GM23338 (cell line): ENCODE data around the gene SNRPF. TPM values are rescaled to one million over a fixed set of nuclear protein-coding genes. Genes with fewer than 3 reads are reported as not detected.

Experiments
- ATAC-seq: fragments of 200-7000 bp; cut with Tn5 transposase; 3 replicates; pipeline ENCODE4 v1.9.1; 2020
- DNase-seq: peaks from one replicate; pipeline ENCODE4 v3.0.0-alpha.2; 2015; ENCODE audit warnings: low spot score
- H2AFZ ChIP-seq: fragments of 200-600 bp; sonication (generic); 2 replicates; pipeline ENCODE4 v1.8.0; 2016; ENCODE audit warnings: antibody characterized with exemption, mild to moderate bottlenecking, moderate library complexity
- H3F3A ChIP-seq: fragments of 200-600 bp; sonication (generic); replicated peaks from 2 replicates; pipeline ENCODE4 v1.8.0; 2017; ENCODE audit warnings: antibody characterized with exemption, mixed run types, low read depth
- H3K27ac ChIP-seq: fragments of 200-600 bp; sonication (generic); 2 replicates; pipeline ENCODE4 v1.6.1; 2016; ENCODE audit warnings: low read depth
- H3K27me3 ChIP-seq: fragments of 200-600 bp; sonication (generic); 2 replicates; pipeline ENCODE4 v1.8.0; 2016; ENCODE audit warnings: mild to moderate bottlenecking, mixed run types, moderate library complexity; ENCODE audit not compliant: insufficient read depth
- H3K36me3 ChIP-seq: fragments of 200-600 bp; sonication (generic); 2 replicates; pipeline ENCODE4 v1.8.0; 2016; ENCODE audit warnings: mild to moderate bottlenecking; ENCODE audit not compliant: insufficient read depth
- H3K4me1 ChIP-seq: fragments of 200-600 bp; sonication (generic); 2 replicates; pipeline ENCODE4 v1.8.0; 2016; ENCODE audit warnings: mild to moderate bottlenecking, moderate library complexity; ENCODE audit not compliant: insufficient read depth
- H3K4me2 ChIP-seq: fragments of 200-600 bp; sonication (generic); 2 replicates; pipeline ENCODE4 v1.7.1; 2017; ENCODE audit warnings: mixed run types
- H3K4me3 ChIP-seq: fragments of 200-600 bp; sonication (generic); 2 replicates; pipeline ENCODE4 v1.6.1; 2016; ENCODE audit warnings: mixed run types
- H3K79me2 ChIP-seq: fragments of 200-600 bp; sonication (generic); replicated peaks from 2 replicates; pipeline ENCODE4 v1.8.0; 2017; ENCODE audit warnings: mild to moderate bottlenecking; ENCODE audit not compliant: insufficient read depth
- H3K9me2 ChIP-seq: fragments of 200-600 bp; sonication (generic); 2 replicates; pipeline ENCODE4 v1.8.0; 2017; ENCODE audit not compliant: insufficient read depth
- H4K20me1 ChIP-seq: fragments of 200-600 bp; sonication (generic); replicated peaks from 2 replicates; pipeline ENCODE4 v1.8.0; 2017; ENCODE audit warnings: mild to moderate bottlenecking; ENCODE audit not compliant: insufficient read depth
- H3K27ac Mint-ChIP-seq: 2 replicates; pipeline ENCODE4 v1.8.0; 2020; ENCODE audit warnings: inconsistent platforms, mild to moderate bottlenecking, moderate library complexity, mixed read lengths
- H3K27me3 Mint-ChIP-seq: 3 replicates; pipeline ENCODE4 v1.8.0; 2022; ENCODE audit warnings: low read depth, mild to moderate bottlenecking, moderate library complexity, mixed read lengths, inconsistent platforms; ENCODE audit not compliant: insufficient read depth, poor library complexity
- H3K36me3 Mint-ChIP-seq: 3 replicates; pipeline ENCODE4 v1.8.0; 2021; ENCODE audit warnings: low read depth, mild to moderate bottlenecking, inconsistent platforms, moderate library complexity, mixed read lengths
- H3K4me1 Mint-ChIP-seq: 3 replicates; pipeline ENCODE4 v1.8.0; 2020; ENCODE audit warnings: mild to moderate bottlenecking, inconsistent platforms, mixed read lengths
- H3K4me3 Mint-ChIP-seq: 3 replicates; pipeline ENCODE4 v1.8.0; 2021; ENCODE audit warnings: moderate library complexity, mild to moderate bottlenecking, inconsistent platforms, mixed read lengths
- H3K9me3 Mint-ChIP-seq: 3 replicates; pipeline ENCODE4 v1.8.0; 2020; ENCODE audit warnings: moderate library complexity, mild to moderate bottlenecking, inconsistent platforms, mixed read lengths
- CREB1 ChIP-seq: fragments of 250-450 bp; sonication (Bioruptor Pico); IDR thresholded peaks from 2 replicates; pipeline ENCODE4 v1.5.0; 2020; ENCODE audit warnings: low read depth, mild to moderate bottlenecking, moderate library complexity
- CTCF ChIP-seq, 2 experiments: fragments of 200-600 bp in 1 of 2; sonication (generic) in 1 of 2; conservative IDR thresholded peaks; 2 replicates each; pipeline versions ENCODE4 v1.5.1 to v1.6.1; 2016 to 2017; ENCODE audit warnings: antibody characterized with exemption in 2 of 2, low read depth in 2 of 2, mild to moderate bottlenecking in 2 of 2, moderate library complexity in 1 of 2
- ETS1 ChIP-seq: IDR thresholded peaks from 2 replicates; pipeline ENCODE4 v1.6.1; 2016; ENCODE audit warnings: antibody characterized with exemption
- EZH2 ChIP-seq: fragments of 200-600 bp; sonication (generic); IDR thresholded peaks from one replicate; pipeline ENCODE4 v1.8.0; 2017; ENCODE audit warnings: antibody characterized with exemption, mild to moderate bottlenecking, low read depth; ENCODE audit not compliant: unreplicated experiment
- JUNB ChIP-seq: IDR thresholded peaks from one replicate; pipeline ENCODE4 v1.6.1; 2016; ENCODE audit warnings: antibody characterized with exemption; ENCODE audit not compliant: unreplicated experiment
- NANOG ChIP-seq: IDR thresholded peaks from 2 replicates; pipeline ENCODE4 v1.6.1; 2016; ENCODE audit warnings: antibody characterized with exemption, borderline replicate concordance
- POLR2AphosphoS5 ChIP-seq: IDR thresholded peaks from 2 replicates; pipeline ENCODE4 v1.6.1; 2016; ENCODE audit warnings: antibody characterized with exemption, low read depth
- REST ChIP-seq: IDR thresholded peaks from one replicate; pipeline ENCODE4 v1.6.1; 2018; ENCODE audit warnings: antibody characterized with exemption; ENCODE audit not compliant: unreplicated experiment
- STAT1 ChIP-seq: IDR thresholded peaks from one replicate; pipeline ENCODE4 v1.6.1; 2016; ENCODE audit warnings: antibody characterized with exemption; ENCODE audit not compliant: unreplicated experiment
- ZNF114 ChIP-seq: fragments of 250-450 bp; sonication (Bioruptor Pico); IDR thresholded peaks from 2 replicates; pipeline ENCODE4 v1.5.0; 2020; ENCODE audit warnings: mild to moderate bottlenecking, moderate library complexity
- polyA plus RNA-seq: library from polyadenylated mRNA; unstranded; fragments of >200 nt; fragmentation: Nextera tagmentation; extraction: Ambion mirVana; gene quantifications from 2 replicates; pipeline ENCODE4 v1.2.1, GENCODE V29; 2016
- total RNA-seq: library from RNA; depleted of rRNA; stranded (reverse); fragments of >200 nt; shearing (Covaris generic); gene quantifications from 2 replicates; pipeline ENCODE4 v1.2.3, GENCODE V29; 2014

SNRPF gene
- total and polyA plus RNA-seq, 2 experiments from 2014 or later, result 31.1 to 475 TPM

- peaks cover 3% of the 10 kb centered on the region for H3K27me3 Mint-ChIP-seq
- H3K9me2 ChIP-seq, result no peaks in the 10 kb centered on the region
- no peak overlapping the region for H3K27ac Mint-ChIP-seq
- no peak for TF ChIP-seq STAT1
- no peak for TF ChIP-seq CREB1 (CRISPR knock-in tag)
- TF ChIP-seq ZNF114 (CRISPR knock-in tag), result no peak
- no peak for TF ChIP-seq JUNB
- no peak for TF ChIP-seq ETS1
- TF ChIP-seq NANOG, result no peak
- no peak for TF ChIP-seq REST
- TF ChIP-seq CTCF (conservative IDR thresholded peaks at IDR 0.05; ENCODE audit: low read depth in 2 of 2), result no peak
- no peak for TF ChIP-seq POLR2AphosphoS5
- no peak for ATAC-seq
- no peaks in the 10 kb centered on the region for H3K36me3 Mint-ChIP-seq
- H3K4me2 ChIP-seq, result no peak overlapping the region
- H3K4me3 ChIP-seq, result no peak overlapping the region
- no peaks in the 10 kb centered on the region for H3K36me3 ChIP-seq
- no peak overlapping the region for H3K27ac ChIP-seq
- no peaks in the 10 kb centered on the region; the same call in 2 of the 3 replicates for H3K9me3 Mint-ChIP-seq
- DNase-seq, result no peak
- H3K4me1 Mint-ChIP-seq, result no peaks in the 10 kb centered on the region
- no peaks in the 10 kb centered on the region for H3K4me1 ChIP-seq
- H3F3A ChIP-seq, result no peaks in the 10 kb centered on the region
- H3K79me2 ChIP-seq, result no peaks in the 10 kb centered on the region
- no peaks in the 10 kb centered on the region for H3K27me3 ChIP-seq
- no peaks in the 10 kb centered on the region for H4K20me1 ChIP-seq
- H3K4me3 Mint-ChIP-seq, result no peak overlapping the region
- H2AFZ ChIP-seq, result peak overlapping the region; percentile 18; the same call in 1 of the 2 replicates
Measured at GRCh38 chr12:95896846-95897245, 38.1 kb downstream of the SNRPF start.

GRCh38 chr12:95898081-95898480 is 39.3 kb downstream of the SNRPF start:
- H3K27me3 Mint-ChIP-seq, result peaks cover 2% of the 10 kb centered on the region
- Histone ChIP-seq H3K4me2 (no peak overlapping the region), H3K4me1 (no peaks in the 10 kb centered on the region), H3K9me2 (no peaks in the 10 kb centered on the region), H3K79me2 (no peaks in the 10 kb centered on the region), H3K36me3 (no peaks in the 10 kb centered on the region), H3K27me3 (no peaks in the 10 kb centered on the region), H3K27ac (no peak overlapping the region), H4K20me1 (no peaks in the 10 kb centered on the region), H3K4me3 (no peak overlapping the region), H2AFZ (peak overlapping the region; percentile 81; the same call in 1 of the 2 replicates), H3F3A (no peaks in the 10 kb centered on the region)
- ATAC-seq (no peak), DNase-seq (no peak)
- H3K36me3 Mint-ChIP-seq, result no peaks in the 10 kb centered on the region
- peaks cover under 1% of the 10 kb centered on the region; the same call in 1 of the 3 replicates for H3K9me3 Mint-ChIP-seq
- H3K27ac Mint-ChIP-seq, result no peak overlapping the region
- no peaks in the 10 kb centered on the region for H3K4me1 Mint-ChIP-seq
- H3K4me3 Mint-ChIP-seq, result no peak overlapping the region
- TF ChIP-seq REST, result no peak
- TF ChIP-seq NANOG, result no peak
- no peak for TF ChIP-seq CREB1 (CRISPR knock-in tag)
- no peak for TF ChIP-seq EZH2
- no peak for TF ChIP-seq JUNB
